ENCODE results near the gene PDF. TPM values are rescaled to one million over a fixed set of nuclear protein-coding genes. Genes with fewer than 3 reads are reported as not detected.

The PDF gene
- total RNA-seq, result 25.4 and 34.9 TPM in 2 replicates

GRCh38 chr16:69330286-69331109 is at the start of gene PDF:
Gene PDF (minus strand): TSS chr16:69330588. CDS start chr16:69330570, 18 bp downstream.

GRCh38 chr16:69351309-69352027 is 21.1 kb upstream of the PDF start, which contains the start of gene TMED6:
Gene TMED6 (minus strand): TSS chr16:69351786. CDS start chr16:69351753, 33 bp downstream.

GRCh38 chr16:69339289-69340094 is 9.1 kb upstream of the PDF start, which contains the start of the genes COG8 and NIP7:
Gene COG8 (minus strand): TSS chr16:69339564. CDS start chr16:69339552, 12 bp downstream.
Gene NIP7 (plus strand): TSS chr16:69339772. CDS start chr16:69339830, 58 bp downstream.

GRCh38 chr16:69310653-69311532 is 19.5 kb downstream of the PDF start, which contains the start of gene VPS4A:
Gene VPS4A (plus strand): TSS chr16:69311350. CDS start chr16:69311512, 162 bp downstream.

Other genes with a start within 250 kb of the PDF start
- 15.6 and 35.4 TPM in 2 replicates for gene HAS3, start 224.9 kb downstream of the PDF start, total RNA-seq
- 41.4 and 62.7 TPM in 2 replicates for gene CHTF8, start 198.0 kb downstream of the PDF start, total RNA-seq
- gene UTP4, start 197.9 kb downstream of the PDF start, total RNA-seq, result 20.9 and 24.6 TPM in 2 replicates
- 11.5 and 13.3 TPM in 2 replicates for gene SNTB2, start 143.4 kb downstream of the PDF start, total RNA-seq
- 41.6 and 45.5 TPM in 2 replicates for gene VPS4A, start 19.2 kb downstream of the PDF start, total RNA-seq
- 21.9 and 33.2 TPM in 2 replicates for gene COG8, start 9.0 kb upstream of the PDF start, total RNA-seq
- gene NIP7, start 9.2 kb upstream of the PDF start, total RNA-seq, result 36.7 and 37.1 TPM in 2 replicates
- gene TMED6, start 21.2 kb upstream of the PDF start, total RNA-seq, result not detected in 2 replicates
- gene TERF2, start 55.4 kb upstream of the PDF start, total RNA-seq, result 6.3 and 7.2 TPM in 2 replicates
- 71.0 and 76.4 TPM in 2 replicates for gene CYB5B, start 94.0 kb upstream of the PDF start, total RNA-seq
- gene NFAT5, start 235.4 kb upstream of the PDF start, total RNA-seq, result 9.9 and 11.5 TPM in 2 replicates

Measured in tracheal epithelial cell (primary cell).